SK-N-SH (cell line): ENCODE results near the gene METTL21A. TPM values are rescaled to one million over a fixed set of nuclear protein-coding genes. Genes with fewer than 3 reads are reported as not detected.

Experiments
- CTCF ChIA-PET: fragments of 300-600, 350-600 bp; formaldehyde crosslinking; extraction: SDS; loops from one replicate; lab custom pipeline; 2021; lab: Yijun Ruan, JAX
- POLR2A ChIA-PET: fragments of 350-600 bp; sonication (Branson Sonifier 250); formaldehyde crosslinking; extraction: SDS; loops from one replicate; lab custom pipeline; 2020; ENCODE audit warnings: antibody characterized with exemption, inconsistent platforms; lab: Yijun Ruan, JAX
- DNase-seq: peaks from one replicate; pipeline ENCODE4 v3.0.0; 2012
- H2AFZ ChIP-seq: fragments of 200-600 bp; sonication (generic); 2 replicates; pipeline ENCODE4 v1.8.1; 2016; ENCODE audit warnings: antibody characterized with exemption, mild to moderate bottlenecking, low read depth
- H3F3A ChIP-seq: fragments of 200-600 bp; sonication (generic); replicated peaks from 2 replicates; pipeline ENCODE3; 2016; ENCODE audit warnings: antibody characterized with exemption, mild to moderate bottlenecking; ENCODE audit not compliant: insufficient read depth
- H3K27ac ChIP-seq, 2 experiments: fragments of 200-500 bp in 1 of 2; fragments of 200-600 bp in 1 of 2; sonication (Bioruptor generic) in 1 of 2; sonication (generic), shearing (Covaris generic) in 1 of 2; 2 replicates each; pipeline versions ENCODE4 v1.5.1 to v1.6.1; 2014 to 2016; ENCODE audit warnings: low read depth in 2 of 2, inconsistent platforms in 1 of 2, low read length in 1 of 2, mild to moderate bottlenecking in 1 of 2, mixed read lengths in 1 of 2
- H3K27me3 ChIP-seq: fragments of 200-600 bp; sonication (generic), shearing (Covaris generic); 2 replicates; pipeline ENCODE4 v1.6.1; 2016; ENCODE audit warnings: mixed run types; ENCODE audit not compliant: insufficient read depth
- H3K36me3 ChIP-seq, 2 experiments: fragments of 200-500 bp in 1 of 2; fragments of 200-600 bp in 1 of 2; sonication (Bioruptor generic) in 1 of 2; sonication (generic) in 1 of 2; replicated peaks in 1 of 2; 2 replicates each; pipeline versions ENCODE3 to v1.5.1; 2014 to 2016; ENCODE audit warnings: low read length in 1 of 2, mild to moderate bottlenecking in 1 of 2; ENCODE audit not compliant: insufficient read depth in 2 of 2, control insufficient read depth in 1 of 2
- H3K4me1 ChIP-seq, 2 experiments: fragments of 200-500 bp in 1 of 2; fragments of 200-600 bp in 1 of 2; sonication (Bioruptor generic) in 1 of 2; sonication (generic), shearing (Covaris generic) in 1 of 2; 2 replicates each; pipeline versions ENCODE4 v1.5.1 to v1.6.1; 2014 to 2016; ENCODE audit warnings: low read depth in 1 of 2, low read length in 1 of 2, mixed run types in 1 of 2; ENCODE audit not compliant: insufficient read depth in 2 of 2, control insufficient read depth in 1 of 2
- H3K4me2 ChIP-seq: fragments of 200-600 bp; sonication (generic), shearing (Covaris generic); 2 replicates; pipeline ENCODE4 v1.6.1; 2017; ENCODE audit warnings: mixed run types
- H3K4me3 ChIP-seq, 2 experiments: fragments of 200-500 bp in 1 of 2; fragments of 200-600 bp in 1 of 2; sonication (Bioruptor generic) in 1 of 2; sonication (generic), shearing (Covaris generic) in 1 of 2; 2 replicates each; pipeline versions ENCODE4 v1.5.1 to v1.8.1; 2014 to 2016; ENCODE audit warnings: low read depth in 2 of 2, inconsistent platforms in 1 of 2, low read length in 1 of 2, mild to moderate bottlenecking in 1 of 2, mixed read lengths in 1 of 2, moderate library complexity in 1 of 2
- H3K79me2 ChIP-seq: fragments of 200-600 bp; sonication (generic); 2 replicates; pipeline ENCODE4 v1.8.1; 2017; ENCODE audit warnings: mild to moderate bottlenecking; ENCODE audit not compliant: insufficient read depth
- H3K9ac ChIP-seq: fragments of 200-600 bp; sonication (generic); 2 replicates; pipeline ENCODE4 v1.6.1; 2017; ENCODE audit warnings: mixed run types
- H3K9me2 ChIP-seq: fragments of 200-600 bp; sonication (generic); 2 replicates; pipeline ENCODE4 v1.6.1; 2017; ENCODE audit warnings: mixed run types
- H3K9me3 ChIP-seq: fragments of 200-600 bp; sonication (generic); 2 replicates; pipeline ENCODE4 v1.6.1; 2017; ENCODE audit warnings: mixed run types, mild to moderate bottlenecking, moderate library complexity
- H4K20me1 ChIP-seq: fragments of 200-600 bp; sonication (generic); 2 replicates; pipeline ENCODE4 v1.6.1; 2017; ENCODE audit warnings: mild to moderate bottlenecking, mixed run types; ENCODE audit not compliant: insufficient read depth
- ELF1 ChIP-seq: IDR thresholded peaks from 2 replicates; pipeline ENCODE4 v1.4.0; 2012
- EP300 ChIP-seq, 2 experiments: IDR thresholded peaks; 2 replicates each; pipeline versions ENCODE4 v1.4.0 to v1.6.1; 2012; ENCODE audit warnings: borderline replicate concordance in 1 of 2, low read depth in 1 of 2, low read length in 1 of 2
- FOXJ3 ChIP-seq: sonication (generic); formaldehyde crosslinking; IDR thresholded peaks from 2 replicates; pipeline ENCODE4 v1.5.1; 2020; ENCODE audit warnings: mild to moderate bottlenecking, missing genetic modification reagents
- FOXM1 ChIP-seq: IDR thresholded peaks from 2 replicates; pipeline ENCODE4 v1.4.0; 2012; ENCODE audit warnings: low read depth, mild to moderate bottlenecking
- JUND ChIP-seq: IDR thresholded peaks from 2 replicates; pipeline ENCODE4 v1.4.0; 2012
- MEF2A ChIP-seq: IDR thresholded peaks from 2 replicates; pipeline ENCODE4 v1.4.0; 2012; ENCODE audit warnings: low read depth, borderline replicate concordance
- MXI1 ChIP-seq: IDR thresholded peaks from 2 replicates; pipeline ENCODE4 v1.6.1; 2012; ENCODE audit warnings: mild to moderate bottlenecking, low read depth, low read length, improper control_type of control experiment
- RAD21 ChIP-seq: IDR thresholded peaks from 2 replicates; pipeline ENCODE4 v1.6.1; 2012; ENCODE audit warnings: mild to moderate bottlenecking, low read length
- RXRA ChIP-seq: IDR thresholded peaks from 2 replicates; pipeline ENCODE4 v1.4.0; 2012; ENCODE audit warnings: low read depth, mild to moderate bottlenecking, borderline replicate concordance
- SMC3 ChIP-seq: IDR thresholded peaks from 2 replicates; pipeline ENCODE4 v1.6.1; 2012; ENCODE audit warnings: low read depth, low read length, improper control_type of control experiment
- WGBS: methylation state at CpG from one replicate; pipeline ENCODE4 v1.1.6; 2017; ENCODE audit warnings: low lambda C conversion rate; 5-methylcytosine and 5-hydroxymethylcytosine counted together
- polyA plus RNA-seq, 3 experiments: library from polyadenylated mRNA; depleted of rRNA; stranded (reverse); fragments of >200 nt; gene quantifications; 2 replicates each; pipeline ENCODE4 v1.2.3, GENCODE V29; 2012
- TF ChIP-seq, protein P1 (sequence below): IDR thresholded peaks from 2 replicates; pipeline ENCODE4 v1.4.0; 2012; ENCODE audit warnings: low read depth, borderline replicate concordance
- TF ChIP-seq, protein P2 (sequence below): fragments of 150-350 bp; IDR thresholded peaks from 2 replicates; pipeline ENCODE4 v1.6.1; 2016; ENCODE audit warnings: mild to moderate bottlenecking, low read depth, low read length
- TF ChIP-seq, protein P3 (sequence below): IDR thresholded peaks from 2 replicates; pipeline ENCODE4 v1.4.0; 2012; ENCODE audit warnings: low read depth

METTL21A gene
- polyA plus RNA-seq, 1 of the 3 experiments (the other 2 are of a cell fraction): 19.4 TPM

GRCh38 chr2:207674266-207674774, 49.1 kb upstream of the METTL21A start:
- Histone ChIP-seq H3K4me1 (0 out of 4 replicates have a peak, but pooled peaks cover 0 to 4% of the 10 kb centered on the region in 2 experiments), H3K9ac (no peak overlapping the region)
- TF ChIP-seq MEF2A: no peak
- TF ChIP-seq, all 33 proteins: peak for 0
- ChIA-PET CTCF (interaction anchor here (0.8 kb wide), 1 partner anchor 18 kb away, joined by 3 read pairs; no protein-coding TSS in a partner anchor), POLR2A (interaction anchor here (1.1 kb wide), 1 partner anchor 8 kb away, joined by 3 read pairs; no protein-coding TSS in a partner anchor)
- no peak overlapping the region for H3K27ac ChIP-seq
- peaks cover 23% of the 10 kb centered on the region for H3F3A ChIP-seq
- H3K4me2 ChIP-seq: no peak overlapping the region
- H4K20me1 ChIP-seq: no peaks in the 10 kb centered on the region
- H3K27me3 ChIP-seq: no peaks in the 10 kb centered on the region
- DNase-seq: no peak
- no peak overlapping the region for H3K4me3 ChIP-seq
- no peaks in the 10 kb centered on the region for H3K79me2 ChIP-seq
- no peak overlapping the region for H2AFZ ChIP-seq
- no peaks in the 10 kb centered on the region for H3K9me2 ChIP-seq
- no peaks in the 10 kb centered on the region for H3K36me3 ChIP-seq
- no peaks in the 10 kb centered on the region for H3K9me3 ChIP-seq

DNA sequence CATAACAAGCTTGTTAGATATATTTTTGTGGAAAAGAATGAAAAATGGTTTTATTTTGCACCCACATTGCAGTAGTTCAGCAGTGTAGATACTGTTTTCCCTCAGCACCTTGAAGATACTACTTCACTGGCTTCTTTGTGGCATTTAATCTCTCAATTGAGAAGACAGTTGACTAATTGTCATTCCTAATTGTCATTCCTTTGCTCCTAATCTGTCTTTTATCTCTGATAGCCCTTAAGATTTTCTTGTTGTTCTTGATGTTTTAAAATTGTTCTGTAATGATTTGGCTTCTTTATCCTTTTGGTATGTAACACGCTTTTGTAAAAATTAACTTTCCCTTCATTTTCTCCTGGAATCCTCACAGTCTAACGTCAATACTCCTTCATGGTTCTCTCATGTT, 48.2 kb upstream of the METTL21A start:
- no peaks in the 10 kb centered on the region for H3K9me3 ChIP-seq
- H2AFZ ChIP-seq: no peak overlapping the region
- H3K36me3 ChIP-seq: no peaks in the 10 kb centered on the region
- no peaks in the 10 kb centered on the region for H3K27me3 ChIP-seq
- 0 out of 4 replicates have a peak, but pooled peaks cover 0 to 4% of the 10 kb centered on the region in 2 experiments for H3K4me1 ChIP-seq
- TF ChIP-seq RAD21: no peak
- TF ChIP-seq, protein P1, sequence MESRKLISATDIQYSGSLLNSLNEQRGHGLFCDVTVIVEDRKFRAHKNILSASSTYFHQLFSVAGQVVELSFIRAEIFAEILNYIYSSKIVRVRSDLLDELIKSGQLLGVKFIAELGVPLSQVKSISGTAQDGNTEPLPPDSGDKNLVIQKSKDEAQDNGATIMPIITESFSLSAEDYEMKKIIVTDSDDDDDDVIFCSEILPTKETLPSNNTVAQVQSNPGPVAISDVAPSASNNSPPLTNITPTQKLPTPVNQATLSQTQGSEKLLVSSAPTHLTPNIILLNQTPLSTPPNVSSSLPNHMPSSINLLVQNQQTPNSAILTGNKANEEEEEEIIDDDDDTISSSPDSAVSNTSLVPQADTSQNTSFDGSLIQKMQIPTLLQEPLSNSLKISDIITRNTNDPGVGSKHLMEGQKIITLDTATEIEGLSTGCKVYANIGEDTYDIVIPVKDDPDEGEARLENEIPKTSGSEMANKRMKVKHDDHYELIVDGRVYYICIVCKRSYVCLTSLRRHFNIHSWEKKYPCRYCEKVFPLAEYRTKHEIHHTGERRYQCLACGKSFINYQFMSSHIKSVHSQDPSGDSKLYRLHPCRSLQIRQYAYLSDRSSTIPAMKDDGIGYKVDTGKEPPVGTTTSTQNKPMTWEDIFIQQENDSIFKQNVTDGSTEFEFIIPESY: no peak
- TF ChIP-seq MEF2A: no peak
- no peak for TF ChIP-seq JUND
- TF ChIP-seq MXI1: no peak
- no peak for TF ChIP-seq ELF1
- TF ChIP-seq, protein P2, sequence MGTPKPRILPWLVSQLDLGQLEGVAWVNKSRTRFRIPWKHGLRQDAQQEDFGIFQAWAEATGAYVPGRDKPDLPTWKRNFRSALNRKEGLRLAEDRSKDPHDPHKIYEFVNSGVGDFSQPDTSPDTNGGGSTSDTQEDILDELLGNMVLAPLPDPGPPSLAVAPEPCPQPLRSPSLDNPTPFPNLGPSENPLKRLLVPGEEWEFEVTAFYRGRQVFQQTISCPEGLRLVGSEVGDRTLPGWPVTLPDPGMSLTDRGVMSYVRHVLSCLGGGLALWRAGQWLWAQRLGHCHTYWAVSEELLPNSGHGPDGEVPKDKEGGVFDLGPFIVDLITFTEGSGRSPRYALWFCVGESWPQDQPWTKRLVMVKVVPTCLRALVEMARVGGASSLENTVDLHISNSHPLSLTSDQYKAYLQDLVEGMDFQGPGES: no peak
- TF ChIP-seq EP300 (IDR thresholded peaks at IDR 0.05; ENCODE audit: borderline replicate concordance in 1 of 2, low read depth in 1 of 2, low read length in 1 of 2): no peak
- TF ChIP-seq, protein P3, sequence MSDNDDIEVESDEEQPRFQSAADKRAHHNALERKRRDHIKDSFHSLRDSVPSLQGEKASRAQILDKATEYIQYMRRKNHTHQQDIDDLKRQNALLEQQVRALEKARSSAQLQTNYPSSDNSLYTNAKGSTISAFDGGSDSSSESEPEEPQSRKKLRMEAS: no peak
- TF ChIP-seq SMC3: no peak
- no peak for TF ChIP-seq FOXM1
- no peak for TF ChIP-seq RXRA
- TF ChIP-seq FOXJ3 (CRISPR knock-in tag): no peak
- no peak overlapping the region for H3K27ac ChIP-seq
- no peak overlapping the region for H3K4me2 ChIP-seq
- 48% methylated on average over 2 of the region's 2 CpGs for WGBS
- H3K9me2 ChIP-seq: no peaks in the 10 kb centered on the region
- no peaks in the 10 kb centered on the region for H4K20me1 ChIP-seq
- H3K9ac ChIP-seq: no peak overlapping the region
- CTCF ChIA-PET: no interaction called here
- H3K4me3 ChIP-seq: no peak overlapping the region
- no peaks in the 10 kb centered on the region for H3K79me2 ChIP-seq
- no peak for DNase-seq
- POLR2A ChIA-PET: no interaction called here
- peaks cover 23% of the 10 kb centered on the region for H3F3A ChIP-seq
